ENCODE data around the gene AMY2B.
"Not testable (repeated sequence)": the region's sequence is repeated elsewhere in the genome, so short reads cannot be mapped to it uniquely, and the experiment has no call there.

Gene AMY2B

GRCh38 chr1:103561643-103562395, 9.6 kb upstream of the AMY2B start:
- Histone ChIP-seq H3K36me3 (ENCODE audit: control insufficient read depth, insufficient read depth, low read length) (no peaks in the 10 kb centered on the region), H3K4me3 (ENCODE audit: low read depth, low read length) (no peak overlapping the region), H3K9ac (ENCODE audit: low read depth, low read length) (no peak overlapping the region), H3K9me3 (ENCODE audit: control insufficient read depth, insufficient read depth, low read length) (no peaks in the 10 kb centered on the region), H3K27me3 (ENCODE audit: control insufficient read depth, insufficient read depth, low read length) (no peaks in the 10 kb centered on the region), H3K4me1 (ENCODE audit: control insufficient read depth, insufficient read depth, low read length) (no peaks in the 10 kb centered on the region)

DNA sequence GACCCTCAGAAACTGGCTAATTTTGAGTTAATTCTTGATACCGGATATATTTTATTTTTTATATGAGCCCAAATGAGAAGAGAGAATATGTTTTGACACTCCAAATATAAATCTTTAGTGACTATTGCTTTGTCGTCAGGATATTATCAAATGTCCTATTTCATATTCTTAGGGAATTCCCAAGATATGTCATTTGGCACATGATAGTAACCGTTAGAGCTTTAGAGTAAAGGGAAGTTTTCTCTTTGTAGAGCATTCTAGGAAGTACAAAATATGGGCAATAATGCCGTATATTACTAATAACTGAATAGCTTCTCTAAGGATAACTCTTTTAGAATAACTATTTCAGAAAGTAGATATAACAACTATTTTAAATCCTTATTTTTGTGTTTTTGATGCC, 8.3 kb upstream of the AMY2B start:
- Histone ChIP-seq H3K36me3 (ENCODE audit: control insufficient read depth, insufficient read depth, low read length) (no peaks in the 10 kb centered on the region), H3K27me3 (ENCODE audit: control insufficient read depth, insufficient read depth, low read length) (no peaks in the 10 kb centered on the region), H3K9me3 (ENCODE audit: control insufficient read depth, insufficient read depth, low read length) (no peaks in the 10 kb centered on the region), H3K4me1 (ENCODE audit: control insufficient read depth, insufficient read depth, low read length) (no peaks in the 10 kb centered on the region), H3K4me3 (ENCODE audit: low read depth, low read length) (no peak overlapping the region), H3K9ac (ENCODE audit: low read depth, low read length) (no peak overlapping the region)

- Histone ChIP-seq H3K9me3 (ENCODE audit: control insufficient read depth, insufficient read depth, low read length) (peaks cover 5% of the 10 kb centered on the region), H3K27me3 (ENCODE audit: control insufficient read depth, insufficient read depth, low read length) (no peaks in the 10 kb centered on the region), H3K4me1 (ENCODE audit: control insufficient read depth, insufficient read depth, low read length) (no peaks in the 10 kb centered on the region), H3K4me3 (ENCODE audit: low read depth, low read length) (no peak overlapping the region), H3K9ac (ENCODE audit: low read depth, low read length) (no peak overlapping the region), H3K36me3 (ENCODE audit: control insufficient read depth, insufficient read depth, low read length) (no peaks in the 10 kb centered on the region)
Measured at GRCh38 chr1:103569493-103569892, 1.9 kb upstream of the AMY2B start.

- Histone ChIP-seq H3K4me3 (ENCODE audit: low read depth, low read length) (no peak overlapping the region), H3K9ac (ENCODE audit: low read depth, low read length) (no peak overlapping the region), H3K4me1 (ENCODE audit: control insufficient read depth, insufficient read depth, low read length) (no peaks in the 10 kb centered on the region), H3K27me3 (ENCODE audit: control insufficient read depth, insufficient read depth, low read length) (no peaks in the 10 kb centered on the region), H3K36me3 (ENCODE audit: control insufficient read depth, insufficient read depth, low read length) (no peaks in the 10 kb centered on the region), H3K9me3 (ENCODE audit: control insufficient read depth, insufficient read depth, low read length) (no peaks in the 10 kb centered on the region)
Measured at GRCh38 chr1:103576065-103576464, 4.7 kb downstream of the AMY2B start.

DNA sequence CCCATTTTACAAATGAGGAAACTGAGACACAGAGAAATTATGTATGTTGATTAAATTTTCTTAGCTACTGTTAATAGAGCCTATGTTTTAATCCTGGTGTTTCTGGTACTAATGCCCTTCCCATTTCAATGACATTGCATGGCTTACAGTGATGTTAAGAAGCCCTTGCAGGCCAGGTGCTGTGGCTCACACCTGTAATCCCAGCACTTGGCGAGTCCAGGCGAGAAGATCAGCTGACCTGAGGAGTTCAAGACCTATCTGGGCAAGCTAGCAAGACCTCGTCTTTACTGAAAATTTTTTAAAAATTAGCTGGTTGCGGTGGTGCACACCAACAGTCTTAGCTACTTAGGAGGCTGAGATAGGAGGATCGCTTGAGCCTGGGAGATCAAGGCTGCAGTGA, 5.4 kb downstream of the AMY2B start:
- not testable (repeated sequence) for H3K36me3 ChIP-seq (ENCODE audit: control insufficient read depth, insufficient read depth, low read length); H3K9me3 ChIP-seq (ENCODE audit: control insufficient read depth, insufficient read depth, low read length); H3K4me1 ChIP-seq (ENCODE audit: control insufficient read depth, insufficient read depth, low read length); H3K4me3 ChIP-seq (ENCODE audit: low read depth, low read length); H3K9ac ChIP-seq (ENCODE audit: low read depth, low read length); H3K27me3 ChIP-seq (ENCODE audit: control insufficient read depth, insufficient read depth, low read length)

- H3K9ac ChIP-seq (ENCODE audit: low read depth, low read length): no peak overlapping the region
- H3K36me3 ChIP-seq (ENCODE audit: control insufficient read depth, insufficient read depth, low read length): no peaks in the 10 kb centered on the region
- H3K27me3 ChIP-seq (ENCODE audit: control insufficient read depth, insufficient read depth, low read length): no peaks in the 10 kb centered on the region
- no peaks in the 10 kb centered on the region for H3K4me1 ChIP-seq (ENCODE audit: control insufficient read depth, insufficient read depth, low read length)
- no peaks in the 10 kb centered on the region for H3K9me3 ChIP-seq (ENCODE audit: control insufficient read depth, insufficient read depth, low read length)
- H3K4me3 ChIP-seq (ENCODE audit: low read depth, low read length): no peak overlapping the region
Measured at GRCh38 chr1:103582464-103582863, 11.1 kb downstream of the AMY2B start.

DNA sequence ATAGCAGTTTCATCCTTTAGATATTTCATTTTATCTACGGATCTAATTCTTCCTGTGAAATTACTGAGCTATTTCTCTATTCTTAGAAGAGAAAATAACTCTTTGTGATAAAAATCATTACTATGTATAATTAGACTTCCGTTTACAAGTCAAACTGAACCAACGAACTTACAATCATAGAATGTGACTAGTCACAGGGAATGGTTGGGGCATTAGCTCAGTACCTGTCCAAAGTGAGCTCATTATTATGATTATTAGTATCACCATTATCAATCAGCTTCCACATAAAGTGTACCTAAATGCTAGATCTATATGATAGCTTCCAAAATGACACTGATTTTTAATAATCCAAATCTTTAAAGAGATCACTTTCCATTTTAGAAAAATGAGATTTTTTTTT, 12.5 kb downstream of the AMY2B start:
- Histone ChIP-seq H3K27me3 (ENCODE audit: control insufficient read depth, insufficient read depth, low read length) (no peaks in the 10 kb centered on the region), H3K4me3 (ENCODE audit: low read depth, low read length) (no peak overlapping the region), H3K36me3 (ENCODE audit: control insufficient read depth, insufficient read depth, low read length) (no peaks in the 10 kb centered on the region)

DNA sequence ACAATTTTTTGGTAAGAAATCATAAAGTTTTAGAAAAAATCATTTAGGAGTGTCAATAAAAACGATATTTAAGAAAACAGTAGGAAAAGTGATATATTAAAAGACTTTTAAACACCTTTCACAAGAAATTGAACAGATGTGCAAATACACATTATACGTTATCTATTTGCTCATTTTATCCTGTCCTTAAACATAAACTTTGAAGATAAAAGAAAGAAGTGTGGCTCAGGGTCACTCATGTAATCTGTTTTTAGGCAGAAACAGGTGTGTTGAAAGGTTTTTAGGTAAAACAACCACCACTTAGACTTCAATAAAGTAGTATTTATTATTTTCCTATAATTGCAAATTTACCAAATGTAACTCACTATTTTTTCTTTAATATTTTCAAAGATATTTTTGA, 13.1 kb downstream of the AMY2B start:
- H3K36me3 ChIP-seq (ENCODE audit: control insufficient read depth, insufficient read depth, low read length): no peaks in the 10 kb centered on the region
- no peaks in the 10 kb centered on the region for H3K27me3 ChIP-seq (ENCODE audit: control insufficient read depth, insufficient read depth, low read length)
- H3K9me3 ChIP-seq (ENCODE audit: control insufficient read depth, insufficient read depth, low read length): peaks cover 6% of the 10 kb centered on the region
- H3K4me1 ChIP-seq (ENCODE audit: control insufficient read depth, insufficient read depth, low read length): no peaks in the 10 kb centered on the region
- H3K4me3 ChIP-seq (ENCODE audit: low read depth, low read length): no peak overlapping the region
- no peak overlapping the region for H3K9ac ChIP-seq (ENCODE audit: low read depth, low read length)

More for the DNA sequence above, 12.5 kb downstream of the AMY2B start:
- peaks cover 3% of the 10 kb centered on the region for H3K9me3 ChIP-seq (ENCODE audit: control insufficient read depth, insufficient read depth, low read length)
- no peaks in the 10 kb centered on the region for H3K4me1 ChIP-seq (ENCODE audit: control insufficient read depth, insufficient read depth, low read length)
- H3K9ac ChIP-seq (ENCODE audit: low read depth, low read length): no peak overlapping the region

GRCh38 chr1:103602740-103603139, 31.4 kb downstream of the AMY2B start:
- H3K27me3 ChIP-seq (ENCODE audit: control insufficient read depth, insufficient read depth, low read length); H3K4me1 ChIP-seq (ENCODE audit: control insufficient read depth, insufficient read depth, low read length); H3K9me3 ChIP-seq (ENCODE audit: control insufficient read depth, insufficient read depth, low read length); H3K9ac ChIP-seq (ENCODE audit: low read depth, low read length); H3K36me3 ChIP-seq (ENCODE audit: control insufficient read depth, insufficient read depth, low read length); H3K4me3 ChIP-seq (ENCODE audit: low read depth, low read length): not testable (repeated sequence)

DNA sequence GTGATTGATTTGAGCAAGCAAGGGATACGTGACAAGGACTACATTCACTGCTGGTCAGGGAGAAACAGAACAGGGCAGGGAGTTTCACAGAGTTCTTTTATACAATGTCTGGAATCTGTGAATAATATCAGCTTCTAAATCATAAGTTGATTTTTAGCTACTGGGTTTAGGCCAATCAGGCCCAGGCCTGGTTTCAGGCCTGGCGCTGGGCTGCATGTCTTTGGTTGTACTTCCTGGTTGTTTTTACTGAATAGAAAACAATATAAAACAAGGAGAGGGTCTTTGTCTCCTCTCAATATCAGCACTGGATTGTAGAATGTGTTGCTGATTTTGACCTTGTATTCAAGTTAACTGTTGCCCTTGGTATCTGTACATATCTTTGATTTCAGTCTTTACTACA, 45.0 kb downstream of the AMY2B start:
- Histone ChIP-seq H3K27me3 (ENCODE audit: control insufficient read depth, insufficient read depth, low read length) (no peaks in the 10 kb centered on the region), H3K36me3 (ENCODE audit: control insufficient read depth, insufficient read depth, low read length) (no peaks in the 10 kb centered on the region), H3K4me3 (ENCODE audit: low read depth, low read length) (no peak overlapping the region), H3K9me3 (ENCODE audit: control insufficient read depth, insufficient read depth, low read length) (no peaks in the 10 kb centered on the region), H3K4me1 (ENCODE audit: control insufficient read depth, insufficient read depth, low read length) (no peaks in the 10 kb centered on the region), H3K9ac (ENCODE audit: low read depth, low read length) (no peak overlapping the region)

- H3K9me3 ChIP-seq (ENCODE audit: control insufficient read depth, insufficient read depth, low read length); H3K4me1 ChIP-seq (ENCODE audit: control insufficient read depth, insufficient read depth, low read length); H3K36me3 ChIP-seq (ENCODE audit: control insufficient read depth, insufficient read depth, low read length); H3K27me3 ChIP-seq (ENCODE audit: control insufficient read depth, insufficient read depth, low read length); H3K4me3 ChIP-seq (ENCODE audit: low read depth, low read length); H3K9ac ChIP-seq (ENCODE audit: low read depth, low read length): not testable (repeated sequence)
Measured at GRCh38 chr1:103616994-103617477, 45.6 kb downstream of the AMY2B start, which contains the start of gene AMY2A. TSS of gene AMY2A (plus strand) at chr1:103617427. CDS start at chr1:103617441, 14 bp downstream.

- H3K9ac ChIP-seq (ENCODE audit: low read depth, low read length); H3K36me3 ChIP-seq (ENCODE audit: control insufficient read depth, insufficient read depth, low read length); H3K4me3 ChIP-seq (ENCODE audit: low read depth, low read length); H3K27me3 ChIP-seq (ENCODE audit: control insufficient read depth, insufficient read depth, low read length); H3K9me3 ChIP-seq (ENCODE audit: control insufficient read depth, insufficient read depth, low read length); H3K4me1 ChIP-seq (ENCODE audit: control insufficient read depth, insufficient read depth, low read length): not testable (repeated sequence)
Measured at GRCh38 chr1:103627436-103627835, 56.0 kb downstream of the AMY2B start.

Measured in iPS-15b (cell line).